ENCODE measurements around the gene SIN3A.
"Not testable (repeated sequence)": the region's sequence is repeated elsewhere in the genome, so short reads cannot be mapped to it uniquely, and the experiment has no call there.

Gene SIN3A

GRCh38 chr15:75350601-75351361 lies 100.7 kb downstream of the SIN3A start:
- peaks cover 40% of the 10 kb centered on the region for H3K4me1 Mint-ChIP-seq (ENCODE audit: low read depth)
- intact Hi-C loops (cut with micrococcal nuclease): no loop called here
- peaks cover 50% of the 10 kb centered on the region for H3K36me3 Mint-ChIP-seq (ENCODE audit: low read depth)
- H3K9me3 Mint-ChIP-seq: peaks cover 7% of the 10 kb centered on the region
- H3K27ac Mint-ChIP-seq: no peak overlapping the region
- no peak overlapping the region for H3K4me3 Mint-ChIP-seq
- H3K27me3 Mint-ChIP-seq: peaks cover 41% of the 10 kb centered on the region

- no peak overlapping the region for H3K27ac Mint-ChIP-seq
- H3K36me3 Mint-ChIP-seq (ENCODE audit: low read depth): peaks cover 43% of the 10 kb centered on the region
- H3K27me3 Mint-ChIP-seq: peaks cover 49% of the 10 kb centered on the region
- intact Hi-C loops (cut with micrococcal nuclease): no loop called here
- peaks cover 7% of the 10 kb centered on the region for H3K9me3 Mint-ChIP-seq
- peaks cover 40% of the 10 kb centered on the region for H3K4me1 Mint-ChIP-seq (ENCODE audit: low read depth)
- H3K4me3 Mint-ChIP-seq: no peak overlapping the region
Observed at GRCh38 chr15:75349851-75350588, 101.5 kb downstream of the SIN3A start.

GRCh38 chr15:75349351-75349669 lies 102.2 kb downstream of the SIN3A start:
- H3K36me3 Mint-ChIP-seq (ENCODE audit: low read depth): peaks cover 36% of the 10 kb centered on the region
- H3K9me3 Mint-ChIP-seq: not testable (repeated sequence)

GRCh38 chr15:75348562-75349350 lies 102.7 kb downstream of the SIN3A start:
- Mint-ChIP-seq H3K27me3 (peaks cover 60% of the 10 kb centered on the region), H3K9me3 (peaks cover 7% of the 10 kb centered on the region), H3K36me3 (ENCODE audit: low read depth) (peaks cover 30% of the 10 kb centered on the region), H3K4me1 (ENCODE audit: low read depth) (peaks cover 40% of the 10 kb centered on the region), H3K4me3 (peak overlapping the region; percentile 93), H3K27ac (peak overlapping the region; percentile 37)
- intact Hi-C loops (cut with micrococcal nuclease): no loop called here

More at GRCh38 chr15:75349351-75349669, 102.2 kb downstream of the SIN3A start:
- H3K27ac Mint-ChIP-seq; intact Hi-C loops (cut with micrococcal nuclease); H3K4me3 Mint-ChIP-seq: not testable (repeated sequence)
- H3K4me1 Mint-ChIP-seq (ENCODE audit: low read depth): peaks cover 40% of the 10 kb centered on the region
- H3K27me3 Mint-ChIP-seq: peaks cover 55% of the 10 kb centered on the region

- Mint-ChIP-seq H3K4me3 (peak overlapping the region; percentile 93), H3K27ac (peak overlapping the region; percentile 80), H3K36me3 (ENCODE audit: low read depth) (peaks cover 23% of the 10 kb centered on the region), H3K9me3 (peaks cover 7% of the 10 kb centered on the region), H3K4me1 (ENCODE audit: low read depth) (peaks cover 40% of the 10 kb centered on the region), H3K27me3 (peaks cover 62% of the 10 kb centered on the region)
- intact Hi-C loops (cut with micrococcal nuclease): no loop called here
Observed at GRCh38 chr15:75348034-75348561, 103.4 kb downstream of the SIN3A start.

GRCh38 chr15:75347222-75348033 lies 104.1 kb downstream of the SIN3A start:
- intact Hi-C loops (cut with micrococcal nuclease): no loop called here
- Mint-ChIP-seq H3K4me1 (ENCODE audit: low read depth) (peaks cover 40% of the 10 kb centered on the region), H3K27ac (peak overlapping the region; percentile 80), H3K9me3 (peaks cover 7% of the 10 kb centered on the region), H3K4me3 (peak overlapping the region; percentile 93), H3K36me3 (ENCODE audit: low read depth) (peaks cover 18% of the 10 kb centered on the region), H3K27me3 (peaks cover 62% of the 10 kb centered on the region)

- peaks cover 7% of the 10 kb centered on the region for H3K9me3 Mint-ChIP-seq
- peak within 1 kb of the TSS; percentile 80 for H3K27ac Mint-ChIP-seq
- H3K4me3 Mint-ChIP-seq: peak within 1 kb of the TSS; percentile 93
- peaks cover 40% of the 10 kb centered on the region for H3K4me1 Mint-ChIP-seq (ENCODE audit: low read depth)
- H3K36me3 Mint-ChIP-seq (ENCODE audit: low read depth): peaks cover 18% of the 10 kb centered on the region
- intact Hi-C loops (cut with micrococcal nuclease): no loop called here
- peaks cover 62% of the 10 kb centered on the region for H3K27me3 Mint-ChIP-seq
Observed at GRCh38 chr15:75346796-75347221, 104.7 kb downstream of the SIN3A start, which contains the start of gene NEIL1. Gene NEIL1 (plus strand): TSS chr15:75347039. CDS start chr15:75348906, 1,867 bp downstream.

- Mint-ChIP-seq H3K4me1 (ENCODE audit: low read depth) (peaks cover 25% of the 10 kb centered on the region), H3K27me3 (peaks cover 50% of the 10 kb centered on the region), H3K36me3 (ENCODE audit: low read depth) (peaks cover 36% of the 10 kb centered on the region)
- intact Hi-C loops (cut with micrococcal nuclease); H3K9me3 Mint-ChIP-seq; H3K4me3 Mint-ChIP-seq; H3K27ac Mint-ChIP-seq: not testable (repeated sequence)
Observed at GRCh38 chr15:75343953-75344352, 107.5 kb downstream of the SIN3A start.

GRCh38 chr15:75342221-75342620 lies 109.3 kb downstream of the SIN3A start:
- peaks cover 18% of the 10 kb centered on the region for H3K4me1 Mint-ChIP-seq (ENCODE audit: low read depth)
- H3K36me3 Mint-ChIP-seq (ENCODE audit: low read depth): peaks cover 40% of the 10 kb centered on the region
- H3K9me3 Mint-ChIP-seq: no peaks in the 10 kb centered on the region
- no peak overlapping the region for H3K27ac Mint-ChIP-seq
- H3K27me3 Mint-ChIP-seq: peaks cover 34% of the 10 kb centered on the region
- no peak overlapping the region for H3K4me3 Mint-ChIP-seq
- intact Hi-C loops (cut with micrococcal nuclease): no loop called here

- Mint-ChIP-seq H3K9me3 (no peaks in the 10 kb centered on the region), H3K27me3 (peaks cover 12% of the 10 kb centered on the region), H3K27ac (no peak overlapping the region), H3K4me3 (no peak overlapping the region), H3K4me1 (ENCODE audit: low read depth) (peaks cover 29% of the 10 kb centered on the region), H3K36me3 (ENCODE audit: low read depth) (peaks cover 42% of the 10 kb centered on the region)
- intact Hi-C loops (cut with micrococcal nuclease): no loop called here
Observed at GRCh38 chr15:75339531-75340240, 111.8 kb downstream of the SIN3A start.

GRCh38 chr15:75338661-75339240 lies 112.7 kb downstream of the SIN3A start:
- Mint-ChIP-seq H3K9me3 (no peaks in the 10 kb centered on the region), H3K4me3 (no peak overlapping the region), H3K27me3 (peaks cover 4% of the 10 kb centered on the region), H3K4me1 (ENCODE audit: low read depth) (peaks cover 29% of the 10 kb centered on the region), H3K36me3 (ENCODE audit: low read depth) (peaks cover 42% of the 10 kb centered on the region), H3K27ac (no peak overlapping the region)
- intact Hi-C loops (cut with micrococcal nuclease): no loop called here

GRCh38 chr15:75335705-75336355 lies 115.7 kb downstream of the SIN3A start, which contains the start of gene COMMD4:
Gene COMMD4 (plus strand): TSS chr15:75336063. CDS start chr15:75336090, 27 bp downstream.
- peaks cover 33% of the 10 kb centered on the region for H3K36me3 Mint-ChIP-seq (ENCODE audit: low read depth)
- intact Hi-C loops (cut with micrococcal nuclease): no loop called here
- peak within 1 kb of the TSS; percentile 95 for H3K27ac Mint-ChIP-seq
- H3K4me3 Mint-ChIP-seq: peak within 1 kb of the TSS; percentile 100
- H3K9me3 Mint-ChIP-seq: no peaks in the 10 kb centered on the region
- peaks cover 3% of the 10 kb centered on the region for H3K27me3 Mint-ChIP-seq
- peaks cover 24% of the 10 kb centered on the region for H3K4me1 Mint-ChIP-seq (ENCODE audit: low read depth)
